ENCODE measurements around the gene EXOC3L1.

Gene EXOC3L1

GRCh38 chr16:67186550-67186950 lies 3.4 kb downstream of the EXOC3L1 start:
- TF ChIP-seq ZNF341 (tag by site-specific recombination; IDR thresholded peaks at IDR 0.05; ENCODE audit: low read depth) (peak; percentile 50), ZNF404 (tag by site-specific recombination; IDR thresholded peaks at IDR 0.05) (no peak)
- CTCF ChIA-PET = interaction anchor here (0.5 to 2.6 kb wide), 3 partner anchors 152 to 189 kb away, joined by 4 to 30 read pairs (median 4); no protein-coding TSS in a partner anchor
- no peaks in the 10 kb centered on the region for H3K36me3 ChIP-seq (ENCODE audit: control insufficient read depth in 2 of 2, insufficient read depth in 1 of 2, low read length in 2 of 2)
- no peak overlapping the region for H3K4me3 ChIP-seq (ENCODE audit: low read depth, low read length)
- POLR2A ChIA-PET = no interaction called here
- peaks cover 9% of the 10 kb centered on the region for H3K4me1 ChIP-seq (ENCODE audit: control insufficient read depth, insufficient read depth, low read length)
- no peak overlapping the region for H3K27ac ChIP-seq (ENCODE audit: extremely low read depth, low read depth, low read length)
- no peaks in the 10 kb centered on the region for H3K9me3 ChIP-seq (ENCODE audit: control insufficient read depth, insufficient read depth, low read depth, low read length)

GRCh38 chr16:67185651-67186134 lies 4.2 kb downstream of the EXOC3L1 start:
- CTCF ChIA-PET = interaction anchor here (0.6 to 2.6 kb wide), 24 partner anchors 9 to 344 kb away, joined by 3 to 30 read pairs (median 4); partner anchors contain the start of gene CES3
- Histone ChIP-seq H3K36me3 (ENCODE audit: control insufficient read depth in 2 of 2, insufficient read depth in 1 of 2, low read length in 2 of 2) (peaks cover 0 to 8% of the 10 kb centered on the region in 2 experiments; a peak in 1 of 3 replicates), H3K27ac (ENCODE audit: extremely low read depth, low read depth, low read length) (no peak overlapping the region), H3K4me3 (ENCODE audit: low read depth, low read length) (no peak overlapping the region), H3K4me1 (ENCODE audit: control insufficient read depth, insufficient read depth, low read length) (peaks cover 9% of the 10 kb centered on the region), H3K9me3 (ENCODE audit: control insufficient read depth, insufficient read depth, low read depth, low read length) (no peaks in the 10 kb centered on the region)
- POLR2A ChIA-PET = interaction anchor here (1.0 kb wide), 1 partner anchor 75 kb away, joined by 3 read pairs; no protein-coding TSS in a partner anchor
- peak; percentile 9; the same call in 1 of the 2 replicates for TF ChIP-seq ZNF335 (tag by site-specific recombination; conservative IDR thresholded peaks at IDR 0.05)
- TF ChIP-seq ZNF585B (tag by site-specific recombination; IDR thresholded peaks at IDR 0.05) = no peak
- 0 out of 2 replicates have a peak, but pooled peaks have one; percentile 32 for TF ChIP-seq ZBTB17 (tag by site-specific recombination; IDR thresholded peaks at IDR 0.05)
- no peak for TF ChIP-seq ZNF768 (tag by site-specific recombination; IDR thresholded peaks at IDR 0.05)
- peak; percentile 82 for TF ChIP-seq PRDM10 (tag by site-specific recombination; IDR thresholded peaks at IDR 0.05)
- TF ChIP-seq KLF10 (tag by site-specific recombination; IDR thresholded peaks at IDR 0.05) = no peak
- 0 out of 2 replicates have a peak, but pooled peaks have one; percentile 18 for TF ChIP-seq ZNF394 (tag by site-specific recombination; IDR thresholded peaks at IDR 0.05; ENCODE audit: borderline replicate concordance)
- TF ChIP-seq, protein P1, sequence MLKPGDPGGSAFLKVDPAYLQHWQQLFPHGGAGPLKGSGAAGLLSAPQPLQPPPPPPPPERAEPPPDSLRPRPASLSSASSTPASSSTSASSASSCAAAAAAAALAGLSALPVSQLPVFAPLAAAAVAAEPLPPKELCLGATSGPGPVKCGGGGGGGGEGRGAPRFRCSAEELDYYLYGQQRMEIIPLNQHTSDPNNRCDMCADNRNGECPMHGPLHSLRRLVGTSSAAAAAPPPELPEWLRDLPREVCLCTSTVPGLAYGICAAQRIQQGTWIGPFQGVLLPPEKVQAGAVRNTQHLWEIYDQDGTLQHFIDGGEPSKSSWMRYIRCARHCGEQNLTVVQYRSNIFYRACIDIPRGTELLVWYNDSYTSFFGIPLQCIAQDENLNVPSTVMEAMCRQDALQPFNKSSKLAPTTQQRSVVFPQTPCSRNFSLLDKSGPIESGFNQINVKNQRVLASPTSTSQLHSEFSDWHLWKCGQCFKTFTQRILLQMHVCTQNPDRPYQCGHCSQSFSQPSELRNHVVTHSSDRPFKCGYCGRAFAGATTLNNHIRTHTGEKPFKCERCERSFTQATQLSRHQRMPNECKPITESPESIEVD (tag by site-specific recombination; IDR thresholded peaks at IDR 0.05) = no peak
- TF ChIP-seq ZNF341 (tag by site-specific recombination; IDR thresholded peaks at IDR 0.05; ENCODE audit: low read depth) = 0 out of 2 replicates have a peak, but pooled peaks have one; percentile 3
- peak; percentile 1; the same call in 1 of the 2 replicates for TF ChIP-seq ZBTB48 (tag by site-specific recombination; IDR thresholded peaks at IDR 0.05)
- TF ChIP-seq PATZ1 (tag by site-specific recombination; IDR thresholded peaks at IDR 0.05) = 0 out of 2 replicates have a peak, but pooled peaks have one; percentile 2
- no peak for TF ChIP-seq ZNF114 (tag by site-specific recombination; IDR thresholded peaks at IDR 0.05)

All from HEK293 (cell line).